ENCODE measurements around the gene STX18. TPM values are rescaled to one million over a fixed set of nuclear protein-coding genes. Genes with fewer than 3 reads are reported as not detected.
A peak's percentile ranks its signal among the peaks of the same experiment; 100 is the strongest.

STX18 gene
- total and polyA plus RNA-seq, 2 of the 13 experiments (the other 11 are each of a cell fraction or from before 2014, with no cell fraction given), result 23.9 to 37.1 TPM

DNA sequence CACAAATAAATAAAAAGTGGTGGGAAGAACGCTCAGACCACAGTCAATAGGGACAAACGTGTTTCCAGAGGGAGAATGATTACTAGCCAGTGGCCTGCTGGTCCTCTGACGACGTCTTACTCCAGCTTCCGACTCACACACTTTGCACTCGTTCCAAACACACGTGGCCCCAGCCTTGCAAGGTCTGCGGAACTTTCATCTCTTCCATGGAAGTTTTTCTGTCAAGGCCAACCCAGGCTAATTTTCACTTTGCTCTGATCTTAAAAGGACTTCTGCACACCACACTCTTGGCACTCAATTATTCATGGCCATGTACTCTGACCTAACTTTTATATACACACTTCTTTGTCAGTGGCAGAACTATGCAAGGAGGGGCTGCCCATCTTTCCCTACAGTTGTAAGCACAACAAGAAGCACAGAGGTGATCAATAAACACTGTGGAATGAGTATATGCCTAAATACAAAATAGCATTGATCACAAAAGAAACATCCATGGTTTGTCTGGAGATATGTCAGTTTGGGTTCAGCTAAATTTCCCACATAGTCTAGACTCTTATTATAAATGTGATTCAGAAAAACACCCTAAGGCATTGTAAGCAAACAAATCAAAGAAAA lies 69.4 kb downstream of the STX18 start (continued):
- TF ChIP-seq, protein P1, sequence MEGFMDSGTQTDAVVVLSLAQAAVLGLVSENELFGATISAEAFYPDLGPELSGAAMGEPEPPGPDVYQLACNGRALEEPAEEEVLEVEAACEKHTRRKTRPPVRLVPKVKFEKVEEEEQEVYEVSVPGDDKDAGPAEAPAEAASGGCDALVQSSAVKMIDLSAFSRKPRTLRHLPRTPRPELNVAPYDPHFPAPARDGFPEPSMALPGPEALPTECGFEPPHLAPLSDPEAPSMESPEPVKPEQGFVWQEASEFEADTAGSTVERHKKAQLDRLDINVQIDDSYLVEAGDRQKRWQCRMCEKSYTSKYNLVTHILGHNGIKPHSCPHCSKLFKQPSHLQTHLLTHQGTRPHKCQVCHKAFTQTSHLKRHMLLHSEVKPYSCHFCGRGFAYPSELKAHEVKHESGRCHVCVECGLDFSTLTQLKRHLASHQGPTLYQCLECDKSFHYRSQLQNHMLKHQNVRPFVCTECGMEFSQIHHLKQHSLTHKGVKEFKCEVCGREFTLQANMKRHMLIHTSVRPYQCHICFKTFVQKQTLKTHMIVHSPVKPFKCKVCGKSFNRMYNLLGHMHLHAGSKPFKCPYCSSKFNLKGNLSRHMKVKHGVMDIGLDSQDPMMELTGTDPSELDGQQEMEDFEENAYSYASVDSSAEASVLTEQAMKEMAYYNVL (CRISPR knock-in tag; IDR thresholded peaks at IDR 0.05; ENCODE audit: borderline replicate concordance), result no peak; the same call in 1 of the 2 replicates
- TF ChIP-seq, protein P2, sequence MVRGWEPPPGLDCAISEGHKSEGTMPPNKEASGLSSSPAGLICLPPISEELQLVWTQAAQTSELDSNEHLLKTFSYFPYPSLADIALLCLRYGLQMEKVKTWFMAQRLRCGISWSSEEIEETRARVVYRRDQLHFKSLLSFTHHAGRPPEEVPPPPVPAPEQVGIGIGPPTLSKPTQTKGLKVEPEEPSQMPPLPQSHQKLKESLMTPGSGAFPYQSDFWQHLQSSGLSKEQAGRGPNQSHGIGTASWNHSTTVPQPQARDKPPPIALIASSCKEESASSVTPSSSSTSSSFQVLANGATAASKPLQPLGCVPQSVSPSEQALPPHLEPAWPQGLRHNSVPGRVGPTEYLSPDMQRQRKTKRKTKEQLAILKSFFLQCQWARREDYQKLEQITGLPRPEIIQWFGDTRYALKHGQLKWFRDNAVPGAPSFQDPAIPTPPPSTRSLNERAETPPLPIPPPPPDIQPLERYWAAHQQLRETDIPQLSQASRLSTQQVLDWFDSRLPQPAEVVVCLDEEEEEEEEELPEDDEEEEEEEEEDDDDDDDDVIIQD (CRISPR knock-in tag; IDR thresholded peaks at IDR 0.05; ENCODE audit: low read depth), result peak; percentile 76; the same call in 1 of the 2 replicates
- peak; percentile 54; the same call in 1 of the 2 replicates for TF ChIP-seq BHLHE40 (IDR thresholded peaks at IDR 0.05; ENCODE audit: low read length)
- TF ChIP-seq ZNF749 (CRISPR knock-in tag; IDR thresholded peaks at IDR 0.05; ENCODE audit: borderline replicate concordance), result no peak
- no peak for TF ChIP-seq ZNF234 (CRISPR knock-in tag; conservative IDR thresholded peaks at IDR 0.05)
- TF ChIP-seq, protein P3, sequence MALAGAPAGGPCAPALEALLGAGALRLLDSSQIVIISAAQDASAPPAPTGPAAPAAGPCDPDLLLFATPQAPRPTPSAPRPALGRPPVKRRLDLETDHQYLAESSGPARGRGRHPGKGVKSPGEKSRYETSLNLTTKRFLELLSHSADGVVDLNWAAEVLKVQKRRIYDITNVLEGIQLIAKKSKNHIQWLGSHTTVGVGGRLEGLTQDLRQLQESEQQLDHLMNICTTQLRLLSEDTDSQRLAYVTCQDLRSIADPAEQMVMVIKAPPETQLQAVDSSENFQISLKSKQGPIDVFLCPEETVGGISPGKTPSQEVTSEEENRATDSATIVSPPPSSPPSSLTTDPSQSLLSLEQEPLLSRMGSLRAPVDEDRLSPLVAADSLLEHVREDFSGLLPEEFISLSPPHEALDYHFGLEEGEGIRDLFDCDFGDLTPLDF (CRISPR knock-in tag; IDR thresholded peaks at IDR 0.05), result no peak
- peak; percentile 96 for TF ChIP-seq SALL1 (CRISPR knock-in tag; IDR thresholded peaks at IDR 0.05)
- no peak for TF ChIP-seq PCBP1 (IDR thresholded peaks at IDR 0.05; ENCODE audit: borderline replicate concordance, low read depth, low read length)
- TF ChIP-seq ZNF430 (CRISPR knock-in tag; IDR thresholded peaks at IDR 0.05), result 0 out of 2 replicates have a peak, but pooled peaks have one; percentile 35
- TF ChIP-seq, protein P4, sequence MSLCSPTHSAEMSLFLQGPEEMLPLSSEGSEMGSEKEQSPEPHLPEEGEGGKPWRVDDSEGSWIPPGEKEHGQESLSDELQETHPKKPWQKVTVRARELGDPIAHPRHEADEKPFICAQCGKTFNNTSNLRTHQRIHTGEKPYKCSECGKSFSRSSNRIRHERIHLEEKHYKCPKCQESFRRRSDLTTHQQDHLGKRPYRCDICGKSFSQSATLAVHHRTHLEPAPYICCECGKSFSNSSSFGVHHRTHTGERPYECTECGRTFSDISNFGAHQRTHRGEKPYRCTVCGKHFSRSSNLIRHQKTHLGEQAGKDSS (CRISPR knock-in tag; IDR thresholded peaks at IDR 0.05; ENCODE audit: borderline replicate concordance, low read depth), result no peak
- TF ChIP-seq, protein P5, sequence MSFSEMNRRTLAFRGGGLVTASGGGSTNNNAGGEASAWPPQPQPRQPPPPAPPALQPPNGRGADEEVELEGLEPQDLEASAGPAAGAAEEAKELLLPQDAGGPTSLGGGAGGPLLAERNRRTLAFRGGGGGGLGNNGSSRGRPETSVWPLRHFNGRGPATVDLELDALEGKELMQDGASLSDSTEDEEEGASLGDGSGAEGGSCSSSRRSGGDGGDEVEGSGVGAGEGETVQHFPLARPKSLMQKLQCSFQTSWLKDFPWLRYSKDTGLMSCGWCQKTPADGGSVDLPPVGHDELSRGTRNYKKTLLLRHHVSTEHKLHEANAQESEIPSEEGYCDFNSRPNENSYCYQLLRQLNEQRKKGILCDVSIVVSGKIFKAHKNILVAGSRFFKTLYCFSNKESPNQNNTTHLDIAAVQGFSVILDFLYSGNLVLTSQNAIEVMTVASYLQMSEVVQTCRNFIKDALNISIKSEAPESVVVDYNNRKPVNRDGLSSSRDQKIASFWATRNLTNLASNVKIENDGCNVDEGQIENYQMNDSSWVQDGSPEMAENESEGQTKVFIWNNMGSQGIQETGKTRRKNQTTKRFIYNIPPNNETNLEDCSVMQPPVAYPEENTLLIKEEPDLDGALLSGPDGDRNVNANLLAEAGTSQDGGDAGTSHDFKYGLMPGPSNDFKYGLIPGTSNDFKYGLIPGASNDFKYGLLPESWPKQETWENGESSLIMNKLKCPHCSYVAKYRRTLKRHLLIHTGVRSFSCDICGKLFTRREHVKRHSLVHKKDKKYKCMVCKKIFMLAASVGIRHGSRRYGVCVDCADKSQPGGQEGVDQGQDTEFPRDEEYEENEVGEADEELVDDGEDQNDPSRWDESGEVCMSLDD (CRISPR knock-in tag; IDR thresholded peaks at IDR 0.05; ENCODE audit: borderline replicate concordance), result no peak
- TF ChIP-seq SMYD3 (CRISPR knock-in tag; IDR thresholded peaks at IDR 0.05), result no peak
- no peak for TF ChIP-seq RAD21 (CRISPR knock-in tag; IDR thresholded peaks at IDR 0.05)
- no peak for TF ChIP-seq EZH2 (conservative IDR thresholded peaks at IDR 0.05; ENCODE audit: low read depth, low read length)
- no peak for TF ChIP-seq ZC3H13 (CRISPR knock-in tag; IDR thresholded peaks at IDR 0.05)
- no peak for TF ChIP-seq FOSL1 (CRISPR knock-in tag; IDR thresholded peaks at IDR 0.05; ENCODE audit: borderline replicate concordance)
- TF ChIP-seq MAFG (CRISPR knock-in tag; IDR thresholded peaks at IDR 0.05), result no peak

All from HepG2 (cell line).